Activated T-cell treated with anti-CD3 and anti-CD28 coated beads, Interleukin-2, amount 50 U/mL, for 24 hours (primary cell): ENCODE data around the gene PLAAT3.
"Not testable (repeated sequence)": the region's sequence is repeated elsewhere in the genome, so short reads cannot be mapped to it uniquely, and the experiment has no call there.

Experiments used
- DNase-seq: peaks from one replicate; pipeline ENCODE4 v3.0.0-alpha.2; 2020
- H3K27ac Mint-ChIP-seq: 2 replicates; pipeline ENCODE4 v1.8.0; 2020; ENCODE audit warnings: mild to moderate bottlenecking, mixed read lengths
- H3K27me3 Mint-ChIP-seq: 2 replicates; pipeline ENCODE4 v1.8.0; 2020; ENCODE audit warnings: mixed read lengths
- H3K36me3 Mint-ChIP-seq: 2 replicates; pipeline ENCODE4 v1.8.0; 2020; ENCODE audit warnings: low read depth, mixed read lengths
- H3K4me1 Mint-ChIP-seq: 2 replicates; pipeline ENCODE4 v1.8.0; 2020; ENCODE audit warnings: low read depth, mixed read lengths
- H3K4me3 Mint-ChIP-seq: 2 replicates; pipeline ENCODE4 v1.8.0; 2020; ENCODE audit warnings: mild to moderate bottlenecking, moderate library complexity, mixed read lengths
- H3K9me3 Mint-ChIP-seq: 2 replicates; pipeline ENCODE4 v1.8.0; 2020; ENCODE audit warnings: mixed read lengths

Gene PLAAT3

GRCh38 chr11:63528729-63529278 lies 85.4 kb downstream of the PLAAT3 start:
- not testable (repeated sequence) for H3K36me3 Mint-ChIP-seq, H3K27ac Mint-ChIP-seq, H3K27me3 Mint-ChIP-seq, H3K4me3 Mint-ChIP-seq, DNase-seq, H3K9me3 Mint-ChIP-seq
- H3K4me1 Mint-ChIP-seq = peaks cover 46% of the 10 kb centered on the region

GRCh38 chr11:63528156-63528555 lies 86.1 kb downstream of the PLAAT3 start:
- H3K4me3 Mint-ChIP-seq, H3K27me3 Mint-ChIP-seq, H3K36me3 Mint-ChIP-seq, H3K9me3 Mint-ChIP-seq, H3K27ac Mint-ChIP-seq, DNase-seq: not testable (repeated sequence)
- peaks cover 42% of the 10 kb centered on the region for H3K4me1 Mint-ChIP-seq

DNA sequence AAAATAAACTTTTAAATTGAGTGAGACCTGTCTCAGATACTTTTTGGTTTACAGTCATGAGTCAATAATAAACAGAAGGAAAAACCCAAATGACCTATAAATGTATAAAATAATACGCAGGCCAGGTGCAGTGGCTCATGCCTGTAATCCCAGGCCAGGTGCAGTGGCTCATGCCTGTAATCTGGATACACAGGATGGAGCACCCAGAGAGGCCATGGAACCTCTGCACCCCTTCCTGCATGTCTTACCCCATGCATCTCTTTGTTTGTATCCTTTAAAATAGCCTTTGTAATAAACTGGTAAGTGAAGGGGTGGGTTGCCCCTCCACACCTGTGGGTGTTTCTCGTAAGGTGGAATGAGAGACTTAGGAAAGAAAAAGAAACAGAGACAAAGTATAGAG lies 86.6 kb downstream of the PLAAT3 start:
- no peak overlapping the region for H3K27ac Mint-ChIP-seq
- peaks cover 2% of the 10 kb centered on the region for H3K9me3 Mint-ChIP-seq
- no peaks in the 10 kb centered on the region for H3K36me3 Mint-ChIP-seq
- peaks cover 37% of the 10 kb centered on the region for H3K4me1 Mint-ChIP-seq
- no peak for DNase-seq
- no peak overlapping the region for H3K4me3 Mint-ChIP-seq
- H3K27me3 Mint-ChIP-seq = no peaks in the 10 kb centered on the region
